PFSK-1 (cell line): ENCODE measurements around the gene UBTF.

ENCODE experiments used
- FOXP2 ChIP-seq: optimal IDR thresholded peaks from 2 replicates; pipeline ENCODE3; 2011; ENCODE audit warnings: borderline replicate concordance, control low read depth, inconsistent platforms; ENCODE audit not compliant: insufficient read depth; ENCODE audit errors: extremely low read length, extremely low read depth
- POLR2AphosphoS5 ChIP-seq: IDR thresholded peaks from 2 replicates; pipeline ENCODE4 v1.6.1; 2012; ENCODE audit warnings: low read depth, mild to moderate bottlenecking, control low read depth, low read length, moderate library complexity
- REST ChIP-seq, 2 experiments: IDR thresholded peaks; 2 replicates each; pipeline versions ENCODE4 v1.6.1 to v1.8.0; 2011 to 2012; ENCODE audit warnings: low read depth in 2 of 2, low read length in 2 of 2, control low read depth in 1 of 2, inconsistent platforms in 1 of 2, mild to moderate bottlenecking in 1 of 2, moderate library complexity in 1 of 2; ENCODE audit not compliant: insufficient read depth in 1 of 2
- SIN3A ChIP-seq: IDR thresholded peaks from 2 replicates; pipeline ENCODE4 v1.6.1; 2012; ENCODE audit warnings: mild to moderate bottlenecking, low read length, moderate library complexity, borderline replicate concordance; ENCODE audit not compliant: insufficient read depth
- TAF1 ChIP-seq: IDR thresholded peaks from 2 replicates; pipeline ENCODE4 v1.6.1; 2012; ENCODE audit warnings: low read length, control low read depth, borderline replicate concordance; ENCODE audit not compliant: insufficient read depth

Gene UBTF

GRCh38 chr17:44197980-44198720 lies 21.3 kb downstream of the UBTF start:
- TF ChIP-seq REST (IDR thresholded peaks at IDR 0.05; ENCODE audit: insufficient read depth in 1 of 2, low read depth in 2 of 2, low read length in 2 of 2) (no peak), SIN3A (no peak), POLR2AphosphoS5 (no peak), TAF1 (no peak), FOXP2 (no peak)

GRCh38 chr17:44197107-44197506 lies 22.4 kb downstream of the UBTF start:
- TF ChIP-seq FOXP2 (no peak), POLR2AphosphoS5 (no peak), REST (IDR thresholded peaks at IDR 0.05; ENCODE audit: insufficient read depth in 1 of 2, low read depth in 2 of 2, low read length in 2 of 2) (no peak), TAF1 (no peak), SIN3A (no peak)

- no peak for TF ChIP-seq POLR2AphosphoS5
- no peak for TF ChIP-seq TAF1
- no peak for TF ChIP-seq SIN3A
- TF ChIP-seq FOXP2: no peak
- TF ChIP-seq REST (IDR thresholded peaks at IDR 0.05; ENCODE audit: insufficient read depth in 1 of 2, low read depth in 2 of 2, low read length in 2 of 2): no peak
Observed at GRCh38 chr17:44193326-44194084, 26.0 kb downstream of the UBTF start.

- TF ChIP-seq FOXP2 (no peak), POLR2AphosphoS5 (no peak), TAF1 (no peak), SIN3A (no peak), REST (IDR thresholded peaks at IDR 0.05; ENCODE audit: insufficient read depth in 1 of 2, low read depth in 2 of 2, low read length in 2 of 2) (no peak)
Observed at GRCh38 chr17:44192750-44193149, 26.7 kb downstream of the UBTF start.
